Keratinocyte (primary cell): ENCODE results near the gene TJP2. TPM values are rescaled to one million over a fixed set of nuclear protein-coding genes. Genes with fewer than 3 reads are reported as not detected.
A peak's percentile ranks its signal among the peaks of the same experiment; 100 is the strongest.
"Not testable (repeated sequence)": the region's sequence is repeated elsewhere in the genome, so short reads cannot be mapped to it uniquely, and the experiment has no call there.

Source experiments
- DNase-seq: peaks from one replicate; pipeline ENCODE4 v3.0.0-alpha.2; 2011; ENCODE audit warnings: low read depth, missing footprints, low spot score
- FAIRE-seq: peaks from 2 replicates; lab custom pipeline; 2011; peaks lifted over from hg19 to GRCh38; lab: Jason Lieb, UNC
- H2AFZ ChIP-seq: 2 replicates; pipeline ENCODE4 v1.6.0; 2012; ENCODE audit warnings: low read length, control low read depth, inconsistent platforms; ENCODE audit not compliant: control insufficient read depth
- H3K27ac ChIP-seq: 2 replicates; pipeline ENCODE4 v1.5.1; 2011; ENCODE audit warnings: low read length; ENCODE audit not compliant: control insufficient read depth, insufficient read depth
- H3K27me3 ChIP-seq: 3 replicates; pipeline ENCODE4 v1.6.0; 2011; ENCODE audit warnings: low read length; ENCODE audit not compliant: control insufficient read depth, insufficient read depth; ENCODE audit errors: extremely low read depth
- H3K36me3 ChIP-seq, 2 experiments: 2 replicates in 1 of 2; 3 replicates in 1 of 2; pipeline ENCODE4 v1.5.1; 2011; ENCODE audit warnings: low read length in 2 of 2, mild to moderate bottlenecking in 1 of 2; ENCODE audit not compliant: control insufficient read depth in 2 of 2, insufficient read depth in 2 of 2; ENCODE audit errors: extremely low read depth in 1 of 2
- H3K4me1 ChIP-seq: 3 replicates; pipeline ENCODE4 v1.5.1; 2011; ENCODE audit warnings: low read length; ENCODE audit not compliant: control insufficient read depth, insufficient read depth; ENCODE audit errors: extremely low read depth
- H3K4me2 ChIP-seq: 3 replicates; pipeline ENCODE4 v1.6.0; 2011; ENCODE audit warnings: low read depth, low read length; ENCODE audit not compliant: control insufficient read depth, insufficient read depth; ENCODE audit errors: extremely low read depth
- H3K4me3 ChIP-seq, 3 experiments: fragments of 200-600 bp in 1 of 3; sonication (generic) in 1 of 3; 2 replicates in 2 of 3; 3 replicates in 1 of 3; pipeline ENCODE4 v1.5.1; 2011 to 2016; ENCODE audit warnings: low read length in 3 of 3, mild to moderate bottlenecking in 3 of 3, control low read depth in 2 of 3, inconsistent platforms in 1 of 3, low read depth in 1 of 3, mixed read lengths in 1 of 3, mixed run types in 1 of 3, moderate library complexity in 1 of 3; ENCODE audit not compliant: control insufficient read depth in 2 of 3, insufficient read depth in 2 of 3; ENCODE audit errors: extremely low read depth in 1 of 3
- H3K79me2 ChIP-seq: 2 replicates; pipeline ENCODE4 v1.6.0; 2012; ENCODE audit warnings: low read length; ENCODE audit not compliant: control insufficient read depth, insufficient read depth
- H3K9ac ChIP-seq: 3 replicates; pipeline ENCODE4 v1.6.0; 2011; ENCODE audit warnings: low read length; ENCODE audit not compliant: control insufficient read depth, insufficient read depth; ENCODE audit errors: extremely low read depth
- H3K9me1 ChIP-seq: 3 replicates; pipeline ENCODE4 v1.6.0; 2011; ENCODE audit warnings: low read length; ENCODE audit not compliant: control insufficient read depth, insufficient read depth; ENCODE audit errors: extremely low read depth
- H3K9me3 ChIP-seq: 2 replicates; pipeline ENCODE4 v1.5.1; 2012; ENCODE audit warnings: low read depth, low read length; ENCODE audit not compliant: control insufficient read depth
- H4K20me1 ChIP-seq: 3 replicates; pipeline ENCODE4 v1.6.0; 2011; ENCODE audit warnings: low read length; ENCODE audit not compliant: control insufficient read depth, insufficient read depth; ENCODE audit errors: extremely low read depth
- EZH2 ChIP-seq: IDR thresholded peaks from one replicate; pipeline ENCODE4 v1.6.1; 2012; ENCODE audit warnings: inconsistent platforms, mild to moderate bottlenecking, low read length, moderate library complexity
- dilution Hi-C: fragments of 300-500 bp; cut with MboI; formaldehyde crosslinking; loops from one replicate; pipeline ENCODE4 v1.7.0; 2020; ENCODE audit warnings: low sequenced_read_pairs; ENCODE audit not compliant: extremely low pct_ligation_motif_present
- polyA plus RNA-seq, 5 experiments: library from polyadenylated mRNA; depleted of rRNA in 3 of 5; stranded (reverse) in 3 of 5; stranded (forward) in 1 of 5; unstranded in 1 of 5; fragments of >200 nt; gene quantifications; 1 replicate in 1 of 5; 2 replicates in 3 of 5; 3 replicates in 1 of 5; pipeline versions ENCODE4 v1.2.1 to v1.2.3, GENCODE V29; 2011 to 2012; ENCODE audit warnings: missing spikeins in 2 of 5, low read depth in 1 of 5, low replicate concordance in 1 of 5
- TF ChIP-seq, protein P1 (sequence below), 3 experiments: IDR thresholded peaks in 1 of 3; conservative IDR thresholded peaks in 1 of 3; optimal IDR thresholded peaks in 1 of 3; 2 replicates in 2 of 3; 3 replicates in 1 of 3; pipeline versions ENCODE3 to v1.5.1; 2011; ENCODE audit warnings: low read length in 3 of 3, mild to moderate bottlenecking in 3 of 3, moderate library complexity in 2 of 3, control low read depth in 1 of 3, inconsistent platforms in 1 of 3; ENCODE audit not compliant: insufficient read depth in 2 of 3; ENCODE audit errors: extremely low read depth in 1 of 3

Gene TJP2
- polyA plus RNA-seq, 1 donor (not counting 4 experiments of a cell fraction or from before 2014, with no cell fraction given) = 74.8 TPM

DNA sequence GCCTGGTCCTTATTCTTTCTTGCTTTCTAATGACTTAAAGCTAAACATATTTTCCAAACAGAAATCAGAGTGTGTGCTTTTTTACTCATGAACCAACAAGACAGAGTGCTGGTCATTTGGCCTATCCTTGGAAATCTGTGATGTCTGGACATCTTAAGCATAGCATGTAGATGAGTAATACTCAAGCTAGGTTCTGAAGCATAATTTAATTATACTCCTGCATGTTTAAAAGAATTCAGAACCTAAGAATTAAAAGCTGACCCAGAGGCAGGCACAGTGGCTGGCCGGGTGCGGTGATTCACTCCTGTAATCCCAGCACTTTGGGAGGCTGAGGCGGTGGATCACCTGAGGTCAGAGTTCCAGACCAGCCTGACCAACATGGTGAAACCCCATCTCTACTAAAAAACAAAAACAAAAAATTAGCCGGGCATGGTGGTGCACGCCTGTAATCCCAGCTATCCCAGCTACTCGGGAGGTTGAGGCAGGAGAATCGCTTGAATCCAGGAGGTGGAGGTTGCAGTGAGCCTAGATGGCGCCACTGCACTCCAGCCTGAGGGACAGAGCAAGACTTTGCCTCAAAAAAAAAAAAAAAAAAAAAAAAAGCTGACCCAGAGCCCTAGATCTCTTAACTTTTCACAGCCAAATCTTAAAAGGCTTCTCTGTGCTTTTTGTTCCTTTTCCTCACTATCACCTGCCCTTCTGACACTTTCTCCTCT, 16.2 kb upstream of the TJP2 start:
- Histone ChIP-seq H3K36me3 (peaks cover 2 to 4% of the 10 kb centered on the region in 2 experiments), H3K27me3 (no peaks in the 10 kb centered on the region), H3K9ac (no peak overlapping the region), H3K9me3 (no peaks in the 10 kb centered on the region), H4K20me1 (no peaks in the 10 kb centered on the region), H3K27ac (no peak overlapping the region), H3K4me2 (no peak overlapping the region), H3K9me1 (no peaks in the 10 kb centered on the region), H3K4me1 (peaks cover 20% of the 10 kb centered on the region), H2AFZ (no peak overlapping the region), H3K79me2 (peaks cover 8% of the 10 kb centered on the region), H3K4me3 (no peak overlapping the region)
- dilution Hi-C loops = no loop called here
- TF ChIP-seq EZH2 = no peak
- TF ChIP-seq, protein P1, sequence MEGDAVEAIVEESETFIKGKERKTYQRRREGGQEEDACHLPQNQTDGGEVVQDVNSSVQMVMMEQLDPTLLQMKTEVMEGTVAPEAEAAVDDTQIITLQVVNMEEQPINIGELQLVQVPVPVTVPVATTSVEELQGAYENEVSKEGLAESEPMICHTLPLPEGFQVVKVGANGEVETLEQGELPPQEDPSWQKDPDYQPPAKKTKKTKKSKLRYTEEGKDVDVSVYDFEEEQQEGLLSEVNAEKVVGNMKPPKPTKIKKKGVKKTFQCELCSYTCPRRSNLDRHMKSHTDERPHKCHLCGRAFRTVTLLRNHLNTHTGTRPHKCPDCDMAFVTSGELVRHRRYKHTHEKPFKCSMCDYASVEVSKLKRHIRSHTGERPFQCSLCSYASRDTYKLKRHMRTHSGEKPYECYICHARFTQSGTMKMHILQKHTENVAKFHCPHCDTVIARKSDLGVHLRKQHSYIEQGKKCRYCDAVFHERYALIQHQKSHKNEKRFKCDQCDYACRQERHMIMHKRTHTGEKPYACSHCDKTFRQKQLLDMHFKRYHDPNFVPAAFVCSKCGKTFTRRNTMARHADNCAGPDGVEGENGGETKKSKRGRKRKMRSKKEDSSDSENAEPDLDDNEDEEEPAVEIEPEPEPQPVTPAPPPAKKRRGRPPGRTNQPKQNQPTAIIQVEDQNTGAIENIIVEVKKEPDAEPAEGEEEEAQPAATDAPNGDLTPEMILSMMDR (optimal IDR thresholded peaks at IDR 0.05 in 1 of 3, IDR thresholded peaks at IDR 0.05 in 1 of 3, conservative IDR thresholded peaks at IDR 0.05 in 1 of 3; ENCODE audit: extremely low read depth in 1 of 3, insufficient read depth in 2 of 3, low read length in 3 of 3) = peak; percentile 19 to 25 (median 23)
- no peak for FAIRE-seq
- DNase-seq = no peak

DNA sequence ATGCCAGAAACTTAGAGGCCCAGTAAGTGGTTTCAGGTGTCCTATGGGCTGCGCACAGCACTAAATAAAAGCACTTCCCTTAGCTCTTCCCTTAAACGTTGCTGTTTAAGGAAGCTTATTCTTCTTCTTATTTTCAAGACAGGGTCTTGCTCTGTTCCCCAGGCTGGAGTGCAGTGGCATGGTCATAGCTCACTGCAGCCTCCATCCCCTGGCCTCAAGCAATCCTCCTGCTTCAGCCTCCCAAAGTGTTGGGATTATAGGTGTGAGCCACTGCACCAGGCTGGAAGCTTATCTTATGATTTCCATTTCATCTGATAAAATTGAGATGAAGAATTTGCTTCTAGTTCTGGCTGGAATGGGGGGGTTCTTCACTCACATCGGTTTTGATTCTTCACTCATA, 15.6 kb upstream of the TJP2 start:
- H3K9me1 ChIP-seq = no peaks in the 10 kb centered on the region
- TF ChIP-seq EZH2 = no peak
- TF ChIP-seq, protein P1 (optimal IDR thresholded peaks at IDR 0.05 in 1 of 3, IDR thresholded peaks at IDR 0.05 in 1 of 3, conservative IDR thresholded peaks at IDR 0.05 in 1 of 3; ENCODE audit: extremely low read depth in 1 of 3, insufficient read depth in 2 of 3, low read length in 3 of 3) = no peak
- no peak overlapping the region for H3K4me2 ChIP-seq
- no peak overlapping the region for H2AFZ ChIP-seq
- H3K79me2 ChIP-seq = peaks cover 8% of the 10 kb centered on the region
- no peak for FAIRE-seq
- H3K27ac ChIP-seq = no peak overlapping the region
- H3K9me3 ChIP-seq = no peaks in the 10 kb centered on the region
- peaks cover 2 to 4% of the 10 kb centered on the region in 2 experiments for H3K36me3 ChIP-seq
- H3K27me3 ChIP-seq = no peaks in the 10 kb centered on the region
- no peak for DNase-seq
- no peaks in the 10 kb centered on the region for H4K20me1 ChIP-seq
- peaks cover 20% of the 10 kb centered on the region for H3K4me1 ChIP-seq
- dilution Hi-C loops = no loop called here
- H3K4me3 ChIP-seq = no peak overlapping the region
- no peak overlapping the region for H3K9ac ChIP-seq

DNA sequence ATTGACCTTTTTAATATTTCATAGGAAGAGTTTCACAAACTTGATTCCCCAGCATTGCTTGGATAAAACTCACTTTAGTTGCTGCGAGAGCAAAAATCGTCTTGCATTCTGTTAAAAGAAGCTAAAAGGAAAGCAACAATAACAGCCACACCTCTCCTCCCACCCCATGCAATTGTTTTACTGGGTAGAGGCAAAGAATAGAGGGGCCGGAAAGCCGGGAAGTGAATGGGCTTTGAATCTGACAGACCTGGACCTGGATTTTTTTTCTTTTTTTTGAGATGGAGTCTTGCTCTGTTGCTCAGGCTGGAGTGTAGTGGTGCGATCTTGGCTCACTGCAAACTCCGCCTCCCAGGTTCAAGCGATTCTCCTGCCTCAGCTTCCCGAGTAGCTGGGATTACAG, 9.5 kb upstream of the TJP2 start:
- H3K4me3 ChIP-seq, H3K9ac ChIP-seq, H3K4me2 ChIP-seq, H3K36me3 ChIP-seq, H3K9me1 ChIP-seq, DNase-seq, FAIRE-seq, H3K27me3 ChIP-seq, dilution Hi-C loops, H2AFZ ChIP-seq, H4K20me1 ChIP-seq, H3K79me2 ChIP-seq, H3K9me3 ChIP-seq, H3K4me1 ChIP-seq, H3K27ac ChIP-seq: not testable (repeated sequence)
